H9 (cell line): ENCODE measurements around the gene RELL1. TPM values are rescaled to one million over a fixed set of nuclear protein-coding genes. Genes with fewer than 3 reads are reported as not detected.

Experiments
- DNase-seq: peaks from one replicate; pipeline ENCODE4 v3.0.0-alpha.2; 2017
- H2AFZ ChIP-seq: one replicate; pipeline ENCODE4 v1.6.1; 2013; ENCODE audit warnings: mild to moderate bottlenecking, low read length, control low read depth, moderate library complexity
- H2AK5ac ChIP-seq: 2 replicates; pipeline ENCODE4 v1.6.1; 2013; ENCODE audit warnings: low read length, control low read depth, mixed read lengths; ENCODE audit not compliant: insufficient read length
- H2BK120ac ChIP-seq: one replicate; pipeline ENCODE4 v1.6.1; 2013; ENCODE audit warnings: low read depth, mild to moderate bottlenecking, low read length, control low read depth, inconsistent platforms; ENCODE audit not compliant: poor library complexity, severe bottlenecking
- H2BK12ac ChIP-seq: 2 replicates; pipeline ENCODE4 v1.6.1; 2013; ENCODE audit warnings: low read length, control low read depth, mixed read lengths, low read depth; ENCODE audit not compliant: insufficient read length
- H2BK15ac ChIP-seq: 2 replicates; pipeline ENCODE4 v1.6.1; 2013; ENCODE audit warnings: low read depth, low read length, control low read depth
- H2BK20ac ChIP-seq: one replicate; pipeline ENCODE4 v1.6.1; 2013; ENCODE audit warnings: low read depth, mild to moderate bottlenecking, low read length, control low read depth, inconsistent platforms; ENCODE audit not compliant: poor library complexity, severe bottlenecking
- H2BK5ac ChIP-seq: 2 replicates; pipeline ENCODE4 v1.6.1; 2013; ENCODE audit warnings: low read length, control low read depth, mixed read lengths; ENCODE audit not compliant: insufficient read length
- H3K14ac ChIP-seq: 2 replicates; pipeline ENCODE4 v1.6.1; 2013; ENCODE audit warnings: low read length, control low read depth; ENCODE audit not compliant: insufficient read depth
- H3K18ac ChIP-seq: 2 replicates; pipeline ENCODE4 v1.6.1; 2013; ENCODE audit warnings: low read depth, mild to moderate bottlenecking, mixed read lengths, low read length, control low read depth; ENCODE audit not compliant: insufficient read length
- H3K23ac ChIP-seq: 2 replicates; pipeline ENCODE4 v1.6.1; 2013; ENCODE audit warnings: low read length, control low read depth, mixed read lengths, low read depth; ENCODE audit not compliant: insufficient read length
- H3K23me2 ChIP-seq: 2 replicates; pipeline ENCODE4 v1.6.1; 2013; ENCODE audit warnings: low read depth, mild to moderate bottlenecking, mixed read lengths, low read length, control low read depth; ENCODE audit not compliant: insufficient read length, poor library complexity, severe bottlenecking
- H3K27ac ChIP-seq: 2 replicates; pipeline ENCODE4 v1.5.1; 2013; ENCODE audit warnings: low read length, control low read depth, mixed read lengths, low read depth; ENCODE audit not compliant: insufficient read length
- H3K27me3 ChIP-seq: 2 replicates; pipeline ENCODE4 v1.6.1; 2013; ENCODE audit warnings: low read length, control low read depth, inconsistent platforms; ENCODE audit not compliant: insufficient read depth
- H3K4ac ChIP-seq: 2 replicates; pipeline ENCODE4 v1.6.1; 2013; ENCODE audit warnings: low read depth, mild to moderate bottlenecking, control low read depth, inconsistent platforms, low read length, moderate library complexity
- H3K4me1 ChIP-seq: 2 replicates; pipeline ENCODE4 v1.6.1; 2013; ENCODE audit warnings: low read length, control low read depth, inconsistent platforms; ENCODE audit not compliant: insufficient read depth
- H3K4me2 ChIP-seq: 2 replicates; pipeline ENCODE4 v1.6.1; 2013; ENCODE audit warnings: low read length, control low read depth, mixed read lengths; ENCODE audit not compliant: insufficient read length, insufficient read depth
- H3K56ac ChIP-seq: 2 replicates; pipeline ENCODE4 v1.6.1; 2013; ENCODE audit warnings: low read depth, mild to moderate bottlenecking, mixed read lengths, low read length, control low read depth; ENCODE audit not compliant: insufficient read length
- H3K79me1 ChIP-seq: 2 replicates; pipeline ENCODE4 v1.6.1; 2013; ENCODE audit warnings: low read depth, mild to moderate bottlenecking, moderate library complexity, low read length, control low read depth, inconsistent platforms; ENCODE audit not compliant: insufficient read depth, poor library complexity, severe bottlenecking
- H3K79me2 ChIP-seq: 2 replicates; pipeline ENCODE4 v1.6.1; 2013; ENCODE audit warnings: low read length, control low read depth, inconsistent platforms; ENCODE audit not compliant: insufficient read depth
- H3K9ac ChIP-seq: 2 replicates; pipeline ENCODE4 v1.6.1; 2013; ENCODE audit warnings: low read length, control low read depth, mixed read lengths; ENCODE audit not compliant: insufficient read length; ENCODE audit errors: extremely low read depth
- H3K9me3 ChIP-seq: one replicate; pipeline ENCODE4 v1.6.1; 2013; ENCODE audit warnings: low read depth, low read length, inconsistent platforms; ENCODE audit not compliant: control insufficient read depth
- H3T11ph ChIP-seq: one replicate; pipeline ENCODE4 v1.6.1; 2013; ENCODE audit warnings: mild to moderate bottlenecking, low read length, control low read depth, inconsistent platforms
- H4K20me1 ChIP-seq: one replicate; pipeline ENCODE4 v1.6.1; 2013; ENCODE audit not compliant: control insufficient read depth, insufficient read length, insufficient read depth
- H4K5ac ChIP-seq: 2 replicates; pipeline ENCODE4 v1.6.1; 2013; ENCODE audit warnings: low read depth, mild to moderate bottlenecking, mixed read lengths, low read length, control low read depth; ENCODE audit not compliant: insufficient read length
- H4K8ac ChIP-seq: replicated peaks from 2 replicates; pipeline ENCODE4 v1.6.1; 2013; ENCODE audit warnings: low read length, control low read depth, mixed read lengths, low read depth; ENCODE audit not compliant: insufficient read length
- H4K91ac ChIP-seq: 2 replicates; pipeline ENCODE4 v1.6.1; 2013; ENCODE audit warnings: low read depth, mild to moderate bottlenecking, moderate library complexity, mixed read lengths, low read length, control low read depth; ENCODE audit not compliant: insufficient read length
- H3K27ac Mint-ChIP-seq, 3 experiments: 2 replicates in 2 of 3; 3 replicates in 1 of 3; pipeline ENCODE4 v1.8.0; 2020 to 2021; ENCODE audit warnings: mixed read lengths in 3 of 3, mild to moderate bottlenecking in 1 of 3, moderate library complexity in 1 of 3
- H3K27me3 Mint-ChIP-seq: 2 replicates; pipeline ENCODE4 v1.8.0; 2021; ENCODE audit warnings: low read depth, mild to moderate bottlenecking, moderate library complexity, mixed read lengths
- H3K36me3 Mint-ChIP-seq, 3 experiments: 2 replicates in 2 of 3; 3 replicates in 1 of 3; pipeline ENCODE4 v1.8.0; 2020 to 2021; ENCODE audit warnings: low read depth in 3 of 3, mixed read lengths in 3 of 3; ENCODE audit not compliant: insufficient read depth in 1 of 3
- H3K4me1 Mint-ChIP-seq, 2 experiments: 2 replicates each; pipeline ENCODE4 v1.8.0; 2020; ENCODE audit warnings: mixed read lengths in 2 of 2
- H3K4me3 Mint-ChIP-seq, 2 experiments: 2 replicates in 1 of 2; 3 replicates in 1 of 2; pipeline ENCODE4 v1.8.0; 2020 to 2021; ENCODE audit warnings: mild to moderate bottlenecking in 2 of 2, mixed read lengths in 2 of 2, moderate library complexity in 1 of 2
- H3K9me3 Mint-ChIP-seq, 2 experiments: 2 replicates in 1 of 2; 3 replicates in 1 of 2; pipeline ENCODE4 v1.8.0; 2020; ENCODE audit warnings: mild to moderate bottlenecking in 2 of 2, mixed read lengths in 2 of 2, moderate library complexity in 1 of 2
- WGBS: extraction: QIAGEN DNeasy Blood & Tissue Kit; methylation state at CpG from one replicate; pipeline ENCODE4 v1.1.7; 2013; ENCODE audit warnings: missing lambda C conversion rate, low lambda C conversion rate, mixed read lengths; ENCODE audit not compliant: insufficient read length; ENCODE audit errors: extremely low coverage; 5-methylcytosine and 5-hydroxymethylcytosine counted together
- total RNA-seq: library from RNA; stranded (reverse); gene quantifications from 2 replicates; pipeline ENCODE4 v1.2.1, GENCODE V29; 2021
- TF ChIP-seq, protein P1 (sequence below): fragments of 200-600 bp; sonication (generic); conservative IDR thresholded peaks from 3 replicates; pipeline ENCODE4 v1.8.0; 2021; ENCODE audit warnings: antibody characterized with exemption, mild to moderate bottlenecking

Gene RELL1
- total RNA-seq, 1 experiment from 2014 or later: 10.8 TPM

- H3K23ac ChIP-seq: no peak overlapping the region
- H3K4me1 Mint-ChIP-seq: peaks cover 43 to 50% of the 10 kb centered on the region in 2 experiments
Measured at GRCh38 chr4:37664696-37665095, 21.5 kb downstream of the RELL1 start.

More at GRCh38 chr4:37664696-37665095, 21.5 kb downstream of the RELL1 start:
- Mint-ChIP-seq H3K9me3 (peaks cover 0 to 5% of the 10 kb centered on the region in 2 experiments; a peak in 2 of 5 replicates), H3K27me3 (peaks cover 18% of the 10 kb centered on the region), H3K27ac (no peak overlapping the region), H3K4me3 (0 out of 5 replicates have a peak overlapping the region, but pooled peaks of 1 of the 2 experiments have one; percentile 48), H3K36me3 (peaks cover 2 to 4% (median 3%) of the 10 kb centered on the region in 3 experiments; a peak in 5 of 7 replicates)
- no peaks in the 10 kb centered on the region for H4K20me1 ChIP-seq
- no peak overlapping the region for H3K4me2 ChIP-seq
- H3K79me2 ChIP-seq: no peaks in the 10 kb centered on the region
- no peak overlapping the region for H3K14ac ChIP-seq
- no peak overlapping the region for H2BK20ac ChIP-seq
- H3K23me2 ChIP-seq: no peaks in the 10 kb centered on the region
- no peaks in the 10 kb centered on the region for H3K79me1 ChIP-seq
- H2AK5ac ChIP-seq: no peak overlapping the region
- H3K9ac ChIP-seq: no peak overlapping the region
- H3T11ph ChIP-seq: no peak overlapping the region
- H3K56ac ChIP-seq: no peak overlapping the region
- H3K18ac ChIP-seq: no peak overlapping the region
- H2BK12ac ChIP-seq: no peak overlapping the region
- no peak overlapping the region for H2AFZ ChIP-seq
- H3K4me1 ChIP-seq: peaks cover 8% of the 10 kb centered on the region; the same call in 1 of the 2 replicates
- no peak overlapping the region for H4K5ac ChIP-seq
- TF ChIP-seq, protein P1, sequence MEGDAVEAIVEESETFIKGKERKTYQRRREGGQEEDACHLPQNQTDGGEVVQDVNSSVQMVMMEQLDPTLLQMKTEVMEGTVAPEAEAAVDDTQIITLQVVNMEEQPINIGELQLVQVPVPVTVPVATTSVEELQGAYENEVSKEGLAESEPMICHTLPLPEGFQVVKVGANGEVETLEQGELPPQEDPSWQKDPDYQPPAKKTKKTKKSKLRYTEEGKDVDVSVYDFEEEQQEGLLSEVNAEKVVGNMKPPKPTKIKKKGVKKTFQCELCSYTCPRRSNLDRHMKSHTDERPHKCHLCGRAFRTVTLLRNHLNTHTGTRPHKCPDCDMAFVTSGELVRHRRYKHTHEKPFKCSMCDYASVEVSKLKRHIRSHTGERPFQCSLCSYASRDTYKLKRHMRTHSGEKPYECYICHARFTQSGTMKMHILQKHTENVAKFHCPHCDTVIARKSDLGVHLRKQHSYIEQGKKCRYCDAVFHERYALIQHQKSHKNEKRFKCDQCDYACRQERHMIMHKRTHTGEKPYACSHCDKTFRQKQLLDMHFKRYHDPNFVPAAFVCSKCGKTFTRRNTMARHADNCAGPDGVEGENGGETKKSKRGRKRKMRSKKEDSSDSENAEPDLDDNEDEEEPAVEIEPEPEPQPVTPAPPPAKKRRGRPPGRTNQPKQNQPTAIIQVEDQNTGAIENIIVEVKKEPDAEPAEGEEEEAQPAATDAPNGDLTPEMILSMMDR: no peak
- H2BK15ac ChIP-seq: no peak overlapping the region
- no peak overlapping the region for H2BK5ac ChIP-seq
- no peak for DNase-seq
- H3K4ac ChIP-seq: no peak overlapping the region
- H4K8ac ChIP-seq: no peak overlapping the region
- H3K9me3 ChIP-seq: no peaks in the 10 kb centered on the region
- no peak overlapping the region for H4K91ac ChIP-seq
- WGBS: no CpG with 5 or more reads among the region's 5 CpGs
- H3K27me3 ChIP-seq: no peaks in the 10 kb centered on the region
- no peak overlapping the region for H3K27ac ChIP-seq
- no peak overlapping the region for H2BK120ac ChIP-seq
